Myometrial cell (primary cell): Measurements from ENCODE around the gene PABPC3. TPM values are rescaled to one million over a fixed set of nuclear protein-coding genes. Genes with fewer than 3 reads are reported as not detected.

Experiments used
- total RNA-seq: library from RNA; depleted of rRNA; stranded (reverse); fragments of >200 nt; gene quantifications from 2 replicates; pipeline ENCODE4 v1.2.3, GENCODE V29; 2015

The PABPC3 gene
- under 0.01 TPM in 1 of 2 replicates, not detected in the other for total RNA-seq

GRCh38 chr13:25095851-25096453, at the start of gene PABPC3:
TSS of gene PABPC3 (plus strand) at chr13:25096136. CDS start at chr13:25096199, 63 bp downstream.

Other genes with a start within 250 kb of the PABPC3 start
- gene AMER2, start 76.2 kb downstream of the PABPC3 start, total RNA-seq, result not detected in 2 replicates
- 22.5 and 25.3 TPM in 2 replicates for gene MTMR6, start 191.4 kb downstream of the PABPC3 start, total RNA-seq
- 47.7 and 48.4 TPM in 2 replicates for gene NUP58, start 205.5 kb downstream of the PABPC3 start, total RNA-seq